HG02610 (cell line): ENCODE results near the gene SMIM7.
"Not testable (repeated sequence)": the region's sequence is repeated elsewhere in the genome, so short reads cannot be mapped to it uniquely, and the experiment has no call there.

Experiments
- ATAC-seq: cut with Tn5 transposase; IDR thresholded peaks from one replicate; pipeline ENCODE4 v1.9.1; 2021; ENCODE audit warnings: mild to moderate bottlenecking, moderate library complexity; ENCODE audit not compliant: unreplicated experiment

The SMIM7 gene

DNA sequence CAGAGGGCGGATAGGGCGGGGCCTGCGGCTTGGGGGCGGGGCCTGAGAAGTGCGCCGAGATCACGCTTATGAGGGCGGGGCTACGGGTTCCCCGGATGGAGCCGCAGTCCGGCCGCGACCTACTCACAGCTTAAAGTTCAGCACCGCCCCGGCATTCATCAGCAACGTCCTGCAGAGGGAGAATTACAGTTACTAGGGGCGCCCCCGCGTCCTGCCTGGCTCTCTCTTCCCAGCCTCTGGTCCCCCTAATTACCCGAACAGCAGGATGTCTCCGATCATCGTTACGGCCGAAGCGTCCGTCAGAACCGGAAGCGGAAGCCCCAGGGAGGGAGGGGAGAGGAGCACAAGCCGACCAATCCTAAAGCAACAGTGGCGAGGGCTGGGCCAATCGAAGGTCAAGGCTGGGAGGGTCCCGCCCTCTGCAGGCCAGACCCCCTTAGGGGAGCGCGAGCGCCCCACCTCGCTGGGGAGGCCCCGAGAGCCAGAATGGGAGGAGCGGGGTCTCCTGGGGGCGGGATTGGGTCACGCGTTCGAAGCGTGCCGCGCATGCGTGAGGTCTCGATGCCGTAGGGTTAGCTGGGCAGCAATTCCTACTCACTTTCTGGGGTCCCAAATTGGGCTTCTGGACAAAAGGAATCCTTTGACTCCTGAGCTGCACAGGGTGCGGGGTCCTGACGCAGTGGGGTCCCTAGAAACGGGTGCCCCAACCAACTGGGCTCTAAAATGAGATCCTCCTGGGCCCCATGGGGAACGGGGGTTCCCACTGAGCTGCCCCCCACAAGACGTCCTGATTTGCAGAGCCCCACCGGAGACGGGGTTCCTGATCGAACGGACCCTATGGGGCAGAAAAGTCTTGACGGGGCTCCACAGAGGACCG is at the start of gene SMIM7:
Gene SMIM7, minus strand, starts transcription at position 313 of the 877 bp plus-strand sequence. Its CDS starts 34 bp downstream, at position 279.
- peak; percentile 90 for ATAC-seq

DNA sequence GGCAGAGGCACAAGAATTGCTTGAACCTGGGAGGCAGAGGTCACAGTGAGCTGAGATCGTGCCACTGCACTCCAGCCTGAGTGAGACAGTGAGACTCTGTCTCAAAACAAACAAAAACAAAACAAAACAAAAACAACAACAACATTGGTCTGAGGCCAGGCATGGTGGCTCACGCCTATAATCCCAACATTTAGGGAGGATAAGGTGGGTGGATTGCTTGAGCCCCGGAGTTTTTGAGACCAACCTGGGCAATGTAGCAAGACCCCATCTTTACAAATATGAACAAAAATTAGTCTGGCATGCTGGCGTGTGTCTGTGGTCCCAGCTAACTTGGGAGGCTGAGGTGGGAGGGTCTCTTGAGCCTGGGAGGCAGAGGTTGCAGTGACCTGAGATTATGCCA is 43.7 kb upstream of the SMIM7 start:
- no peak for ATAC-seq

- ATAC-seq, result no peak
Observed at GRCh38 chr19:16702123-16702522, 42.2 kb upstream of the SMIM7 start.

DNA sequence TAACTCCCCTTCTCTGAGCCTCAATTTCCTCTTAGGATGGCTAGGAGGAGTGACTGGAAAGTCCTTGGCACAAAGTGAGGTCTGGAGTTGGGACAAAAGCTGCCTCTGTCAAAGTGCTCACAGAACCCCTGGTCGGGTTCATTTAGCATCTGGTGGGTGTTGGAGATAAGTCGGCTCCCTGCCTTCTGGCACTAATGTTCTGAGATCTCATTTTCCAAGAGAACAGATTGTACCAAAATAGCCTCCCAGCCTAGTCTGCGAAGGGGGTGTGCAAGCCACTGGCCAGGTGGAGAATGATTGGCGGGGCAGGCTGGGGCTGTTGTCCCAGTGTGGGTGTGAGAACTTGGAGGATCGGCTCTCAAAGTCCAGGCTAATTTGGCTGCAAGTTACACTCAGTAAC is 39.0 kb upstream of the SMIM7 start:
- ATAC-seq, result no peak

DNA sequence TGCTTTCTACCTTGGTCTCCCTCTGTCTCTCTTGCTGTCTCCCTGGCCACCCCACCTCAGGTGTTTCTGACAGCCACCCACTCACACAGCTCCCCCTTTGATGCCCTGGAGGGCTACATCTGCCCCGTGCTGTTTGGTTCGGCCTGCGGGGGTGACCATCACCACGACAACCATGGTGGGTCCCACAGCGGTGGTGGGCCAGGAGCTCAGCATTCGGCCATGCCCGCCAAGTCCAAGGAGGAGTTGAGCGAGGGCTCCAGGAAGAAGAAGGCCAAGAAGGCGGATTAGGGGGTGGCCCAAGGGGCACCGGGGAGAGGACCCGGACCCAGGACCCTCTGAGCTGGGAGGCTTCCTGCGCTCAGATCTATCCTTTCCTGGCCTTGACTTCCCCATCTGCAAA is 28.1 kb upstream of the SMIM7 start:
- ATAC-seq, result no peak

DNA sequence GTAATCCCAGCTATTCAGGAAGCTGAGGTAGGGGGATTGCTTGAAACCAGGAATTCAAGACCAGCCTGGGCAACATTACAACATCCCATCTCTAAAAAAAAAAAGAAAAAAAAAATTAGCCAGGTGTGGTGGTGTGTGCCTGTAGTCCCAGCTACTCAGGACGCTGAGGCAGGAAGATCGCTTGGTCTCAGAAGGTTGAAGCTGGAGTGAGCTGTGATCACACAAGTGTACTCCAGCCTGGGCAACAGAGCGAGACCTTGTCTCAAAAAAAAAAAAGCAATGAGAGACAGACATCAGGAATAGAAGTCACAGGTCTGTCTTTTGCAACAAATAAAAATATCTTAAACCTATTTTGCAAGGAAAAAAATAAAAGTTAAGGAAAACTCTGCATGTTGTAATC is 24.3 kb upstream of the SMIM7 start:
- no peak for ATAC-seq

DNA sequence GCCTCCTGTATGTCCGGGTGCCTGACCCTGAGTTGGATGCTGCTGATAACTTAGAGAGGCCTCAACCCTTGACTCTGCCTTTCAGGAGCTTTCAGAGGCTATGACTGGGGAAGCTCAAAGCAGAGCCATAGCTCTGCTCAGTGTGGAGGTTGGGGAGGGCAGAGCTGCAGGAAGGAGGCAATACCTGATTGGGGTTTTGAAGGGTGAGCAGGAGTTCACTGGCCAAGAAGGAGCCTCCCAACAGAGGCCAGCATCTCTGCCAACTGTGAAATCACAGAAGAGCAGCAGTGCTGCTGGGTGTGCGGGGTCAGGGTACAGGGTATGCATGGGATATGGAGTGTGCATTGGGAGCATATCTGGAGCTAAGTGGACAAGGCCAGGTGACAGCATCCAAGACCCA is 22.6 kb upstream of the SMIM7 start:
- ATAC-seq, result no peak

DNA sequence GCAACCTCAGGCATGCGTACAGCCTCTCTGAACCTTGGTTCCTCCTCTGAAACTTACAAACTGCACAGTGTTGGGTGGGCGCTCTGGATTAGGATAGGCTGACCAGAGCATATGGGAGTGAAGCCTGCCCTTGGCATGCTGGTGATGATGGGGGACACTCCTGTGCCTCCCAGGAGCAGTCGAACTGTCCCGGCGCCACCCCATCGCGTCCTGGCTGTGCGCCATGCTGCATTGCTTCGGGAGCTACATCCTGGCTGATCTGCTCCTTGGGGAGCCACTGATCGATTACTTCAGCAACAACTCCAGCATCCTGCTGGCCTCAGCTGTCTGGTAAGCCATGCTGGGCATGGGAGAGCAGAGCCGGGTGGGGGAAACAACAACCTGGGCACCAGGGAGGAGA is 19.9 kb upstream of the SMIM7 start:
- ATAC-seq, result no peak

GRCh38 chr19:16678498-16678897 is 18.6 kb upstream of the SMIM7 start:
- no peak for ATAC-seq

- ATAC-seq, result no peak
Observed at GRCh38 chr19:16677055-16677454, 17.1 kb upstream of the SMIM7 start.

GRCh38 chr19:16676101-16676798 is 16.3 kb upstream of the SMIM7 start:
- ATAC-seq, result no peak

GRCh38 chr19:16673839-16674238 is 13.9 kb upstream of the SMIM7 start:
- ATAC-seq, result not testable (repeated sequence)

DNA sequence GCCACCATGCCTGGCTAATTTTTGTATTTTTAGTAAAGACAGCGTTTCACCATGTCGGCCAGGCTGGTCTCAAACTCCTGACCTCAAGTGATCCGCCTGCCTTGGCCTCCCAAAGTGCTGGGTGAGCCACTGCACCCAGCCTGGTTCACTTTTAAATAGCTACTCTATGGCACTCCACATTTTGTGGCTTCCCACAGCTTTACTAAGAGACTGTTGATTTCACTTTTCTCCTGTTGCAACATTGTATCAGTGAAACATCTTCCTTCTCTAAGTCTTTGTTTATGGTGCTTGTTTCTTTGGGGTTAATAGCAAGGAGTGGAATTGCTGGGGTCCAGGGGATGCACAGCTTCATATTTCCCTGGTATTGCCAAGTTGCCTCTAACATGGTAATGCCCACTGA is 13.3 kb upstream of the SMIM7 start:
- ATAC-seq, result no peak

DNA sequence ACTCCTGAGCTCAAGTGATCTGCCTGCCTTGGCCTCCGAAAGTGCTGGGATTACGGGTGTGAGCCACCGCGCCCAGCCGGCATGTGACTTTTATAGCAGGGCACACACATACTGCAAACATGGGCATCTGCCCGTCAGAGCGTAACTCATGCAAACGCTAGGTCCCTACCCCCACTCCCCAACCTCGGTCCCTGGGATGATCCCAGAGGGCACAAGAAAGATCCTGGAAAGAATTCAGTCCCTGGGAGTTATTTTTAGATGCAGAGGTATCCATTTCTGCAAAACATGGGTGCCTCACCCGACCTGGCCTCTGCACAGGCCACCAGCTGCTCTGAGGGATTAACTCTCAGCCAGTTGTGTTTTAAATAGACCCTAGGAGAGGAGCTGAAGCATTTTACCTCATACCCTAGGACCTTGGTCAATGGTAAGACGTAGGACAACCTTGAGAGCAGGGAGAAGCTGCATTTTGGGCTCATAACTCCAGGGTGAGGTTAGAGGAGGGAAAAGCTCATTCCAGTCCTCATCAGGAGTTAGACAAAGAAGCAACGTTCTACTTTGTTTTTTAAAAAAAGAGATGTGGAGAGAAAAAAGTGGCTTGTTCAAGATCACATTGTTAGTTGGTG is 11.8 kb upstream of the SMIM7 start:
- ATAC-seq, result no peak

DNA sequence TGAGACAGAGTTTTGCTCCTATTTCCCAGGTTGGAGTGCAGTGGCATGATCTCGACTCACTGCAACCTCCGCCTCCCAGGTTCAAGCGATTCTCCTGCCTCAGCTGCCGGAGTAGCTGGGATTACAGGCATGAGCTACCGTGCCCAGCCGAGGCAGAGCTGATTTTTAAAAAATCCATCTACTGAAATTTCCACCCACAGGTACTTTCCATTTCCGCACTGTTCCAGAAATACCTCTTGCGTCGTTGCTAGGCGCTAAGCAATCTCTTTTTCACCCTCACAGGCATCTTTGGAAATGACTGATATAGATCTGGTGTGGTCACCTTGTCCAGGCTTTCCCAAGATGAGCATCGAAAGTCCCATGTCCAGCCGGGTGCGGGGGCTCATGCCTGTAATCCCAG is 10.3 kb upstream of the SMIM7 start:
- ATAC-seq, result no peak

DNA sequence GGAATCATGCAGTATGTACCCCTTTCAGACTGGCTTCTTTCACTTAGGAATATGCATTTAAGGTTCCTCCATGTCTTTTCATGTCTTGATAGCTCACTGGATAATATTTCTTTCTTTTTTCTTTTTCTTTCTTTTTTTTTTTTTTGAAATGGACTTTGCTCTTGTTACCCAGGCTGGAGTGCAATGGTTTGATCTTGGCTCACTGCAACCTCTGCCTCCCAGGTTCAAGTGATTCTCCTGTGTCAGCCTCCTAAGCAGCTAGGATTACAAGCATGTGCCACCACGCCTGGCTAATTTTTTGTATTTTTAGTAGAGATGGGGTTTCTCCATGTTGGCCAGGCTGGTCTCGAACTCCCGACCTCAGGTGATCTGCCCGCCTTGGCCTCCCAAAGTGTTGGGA is 8.8 kb upstream of the SMIM7 start:
- ATAC-seq, result not testable (repeated sequence)

GRCh38 chr19:16668176-16668575 is 8.2 kb upstream of the SMIM7 start:
- no peak for ATAC-seq

DNA sequence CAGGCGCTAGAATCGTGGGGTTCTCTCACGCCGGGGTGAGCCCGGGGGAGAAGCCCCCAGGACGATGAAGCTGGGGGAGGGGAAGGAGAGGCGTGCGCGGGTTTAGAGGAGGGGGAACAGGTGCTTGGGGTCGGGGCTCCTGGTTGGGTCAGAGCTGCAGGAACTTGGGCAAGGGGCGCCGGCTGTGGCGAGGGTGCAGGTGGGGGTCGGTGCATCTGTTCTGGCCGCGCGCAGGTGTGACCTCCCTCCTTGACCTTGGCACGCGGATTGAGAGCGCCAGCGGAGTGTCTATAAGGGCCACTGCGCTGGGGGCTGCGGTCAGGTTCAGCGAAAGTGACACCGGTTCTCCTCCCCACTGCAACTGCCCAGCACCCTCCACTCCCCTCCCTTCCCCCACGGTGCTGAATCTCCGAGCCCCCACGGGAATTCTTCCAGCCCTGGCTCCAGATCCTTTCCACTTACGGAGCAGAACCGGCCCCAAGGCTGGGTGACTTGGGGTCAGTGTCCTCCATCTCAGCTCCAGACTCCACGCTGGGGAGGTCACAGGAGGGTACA is 1.6 kb upstream of the SMIM7 start:
- no peak for ATAC-seq

GRCh38 chr19:16660763-16661479 is 977 bp upstream of the SMIM7 start, which contains the start of gene TMEM38A:
TMEM38A (plus strand) TSS chr19:16661139; CDS start chr19:16661218, 79 bp downstream.
- no peak for ATAC-seq

- no peak for ATAC-seq
Observed at GRCh38 chr19:16659464-16659831, 496 bp downstream of the SMIM7 start.

GRCh38 chr19:16657384-16657783 is 2.6 kb downstream of the SMIM7 start:
- no peak for ATAC-seq
